HG02798 (cell line): ENCODE data around the gene OR2G6.
A peak's percentile ranks its signal among the peaks of the same experiment; 100 is the strongest.
"Not testable (repeated sequence)": the region's sequence is repeated elsewhere in the genome, so short reads cannot be mapped to it uniquely, and the experiment has no call there.

Experiments used
- ATAC-seq: cut with Tn5 transposase; IDR thresholded peaks from one replicate; pipeline ENCODE4 v1.9.1; 2021; ENCODE audit warnings: mild to moderate bottlenecking; ENCODE audit not compliant: unreplicated experiment, poor library complexity

The OR2G6 gene

GRCh38 chr1:248507773-248508172 lies at the start of gene OR2G6:
OR2G6 (plus strand) TSS chr1:248508073; CDS start chr1:248521647, 13,574 bp downstream.
- ATAC-seq, result not testable (repeated sequence)

- not testable (repeated sequence) for ATAC-seq
These were observed 48.8 kb upstream of the OR2G6 start for GRCh38 chr1:248459117-248459516.

- no peak for ATAC-seq
These were observed 36.7 kb upstream of the OR2G6 start for GRCh38 chr1:248471154-248471553.

- not testable (repeated sequence) for ATAC-seq
These were observed 35.8 kb upstream of the OR2G6 start for GRCh38 chr1:248472111-248472510.

GRCh38 chr1:248473051-248473450 lies 34.8 kb upstream of the OR2G6 start, which contains the start of gene OR2T3:
OR2T3 (plus strand) TSS chr1:248473351; CDS start chr1:248473351, 0 bp downstream.
- ATAC-seq, result not testable (repeated sequence)

- not testable (repeated sequence) for ATAC-seq
These were observed 32.2 kb upstream of the OR2G6 start for GRCh38 chr1:248475660-248476059.

GRCh38 chr1:248481686-248482579 lies 25.9 kb upstream of the OR2G6 start:
- ATAC-seq, result peak; percentile 93

- ATAC-seq, result not testable (repeated sequence)
These were observed 19.6 kb upstream of the OR2G6 start, which contains the start of gene OR2T5 for GRCh38 chr1:248488289-248488688. OR2T5 (plus strand) TSS chr1:248488589; CDS start chr1:248488589, 0 bp downstream.

- not testable (repeated sequence) for ATAC-seq
These were observed 11.2 kb upstream of the OR2G6 start for GRCh38 chr1:248496661-248497060.

- ATAC-seq, result not testable (repeated sequence)
These were observed 7.4 kb upstream of the OR2G6 start for GRCh38 chr1:248500305-248501035.

GRCh38 chr1:248510217-248510616 lies 2.3 kb downstream of the OR2G6 start:
- not testable (repeated sequence) for ATAC-seq

- ATAC-seq, result no peak
These were observed 14.0 kb downstream of the OR2G6 start for GRCh38 chr1:248521856-248522255.

- not testable (repeated sequence) for ATAC-seq
These were observed 29.6 kb downstream of the OR2G6 start for GRCh38 chr1:248537449-248537848.

GRCh38 chr1:248547383-248547782 lies 39.5 kb downstream of the OR2G6 start:
- ATAC-seq, result not testable (repeated sequence)

- not testable (repeated sequence) for ATAC-seq
These were observed 43.2 kb downstream of the OR2G6 start for GRCh38 chr1:248551027-248551426.

GRCh38 chr1:248562672-248563071 lies 54.8 kb downstream of the OR2G6 start, which contains the start of gene OR2T29:
OR2T29 (minus strand) TSS chr1:248562772; CDS start chr1:248559491, 3,281 bp downstream.
- ATAC-seq, result not testable (repeated sequence)

- ATAC-seq, result not testable (repeated sequence)
These were observed 57.9 kb downstream of the OR2G6 start for GRCh38 chr1:248565530-248566373.

- ATAC-seq, result not testable (repeated sequence)
These were observed 61.2 kb downstream of the OR2G6 start for GRCh38 chr1:248569049-248569448.

GRCh38 chr1:248570811-248571210 lies 62.9 kb downstream of the OR2G6 start:
- ATAC-seq, result not testable (repeated sequence)

GRCh38 chr1:248572049-248572448 lies 64.2 kb downstream of the OR2G6 start:
- ATAC-seq, result not testable (repeated sequence)
